ENCODE results near the gene ST6GALNAC4.

Gene ST6GALNAC4

DNA sequence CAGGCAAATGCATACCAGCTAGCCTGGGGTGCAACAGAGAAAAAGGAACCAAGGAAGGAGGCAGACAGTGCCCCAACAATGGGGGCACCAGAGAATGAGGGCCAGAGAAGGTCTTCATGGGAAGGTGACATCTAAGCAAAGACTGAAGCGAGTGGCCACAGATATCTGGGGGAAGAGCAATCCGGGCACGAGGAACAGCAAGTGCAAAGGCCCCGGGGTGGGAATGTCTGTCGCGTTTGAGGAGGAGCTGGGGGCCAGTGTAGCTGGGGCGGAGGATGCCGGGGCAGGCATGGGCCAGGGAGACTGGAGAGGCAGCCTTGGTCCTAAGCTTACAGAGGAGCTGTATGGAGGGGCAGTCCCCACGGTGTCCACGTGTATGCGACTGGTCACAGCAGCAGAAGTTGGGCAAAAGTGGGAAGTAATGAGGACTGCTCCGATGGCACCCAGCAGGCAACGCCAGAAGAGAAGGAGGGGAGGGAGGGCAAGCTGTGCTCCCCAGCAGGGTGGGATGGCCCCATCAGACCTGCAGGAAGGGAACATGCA is 44.8 kb upstream of the ST6GALNAC4 start:
- H3K4me3 ChIP-seq (ENCODE audit: low read depth, low read length) = no peak overlapping the region
- TF ChIP-seq, protein P1, sequence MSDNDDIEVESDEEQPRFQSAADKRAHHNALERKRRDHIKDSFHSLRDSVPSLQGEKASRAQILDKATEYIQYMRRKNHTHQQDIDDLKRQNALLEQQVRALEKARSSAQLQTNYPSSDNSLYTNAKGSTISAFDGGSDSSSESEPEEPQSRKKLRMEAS (IDR thresholded peaks at IDR 0.05; ENCODE audit: low read depth, low read length) = no peak
- TF ChIP-seq MYC (IDR thresholded peaks at IDR 0.05; ENCODE audit: low read depth, low read length) = no peak
- TF ChIP-seq POLR2A (IDR thresholded peaks at IDR 0.05; ENCODE audit: extremely low read depth, insufficient read length) = no peak
- TF ChIP-seq, protein P2, sequence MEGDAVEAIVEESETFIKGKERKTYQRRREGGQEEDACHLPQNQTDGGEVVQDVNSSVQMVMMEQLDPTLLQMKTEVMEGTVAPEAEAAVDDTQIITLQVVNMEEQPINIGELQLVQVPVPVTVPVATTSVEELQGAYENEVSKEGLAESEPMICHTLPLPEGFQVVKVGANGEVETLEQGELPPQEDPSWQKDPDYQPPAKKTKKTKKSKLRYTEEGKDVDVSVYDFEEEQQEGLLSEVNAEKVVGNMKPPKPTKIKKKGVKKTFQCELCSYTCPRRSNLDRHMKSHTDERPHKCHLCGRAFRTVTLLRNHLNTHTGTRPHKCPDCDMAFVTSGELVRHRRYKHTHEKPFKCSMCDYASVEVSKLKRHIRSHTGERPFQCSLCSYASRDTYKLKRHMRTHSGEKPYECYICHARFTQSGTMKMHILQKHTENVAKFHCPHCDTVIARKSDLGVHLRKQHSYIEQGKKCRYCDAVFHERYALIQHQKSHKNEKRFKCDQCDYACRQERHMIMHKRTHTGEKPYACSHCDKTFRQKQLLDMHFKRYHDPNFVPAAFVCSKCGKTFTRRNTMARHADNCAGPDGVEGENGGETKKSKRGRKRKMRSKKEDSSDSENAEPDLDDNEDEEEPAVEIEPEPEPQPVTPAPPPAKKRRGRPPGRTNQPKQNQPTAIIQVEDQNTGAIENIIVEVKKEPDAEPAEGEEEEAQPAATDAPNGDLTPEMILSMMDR (IDR thresholded peaks at IDR 0.05; ENCODE audit: low read depth, low read length) = no peak
- DNase-seq (ENCODE audit: low read depth) = no peak

DNA sequence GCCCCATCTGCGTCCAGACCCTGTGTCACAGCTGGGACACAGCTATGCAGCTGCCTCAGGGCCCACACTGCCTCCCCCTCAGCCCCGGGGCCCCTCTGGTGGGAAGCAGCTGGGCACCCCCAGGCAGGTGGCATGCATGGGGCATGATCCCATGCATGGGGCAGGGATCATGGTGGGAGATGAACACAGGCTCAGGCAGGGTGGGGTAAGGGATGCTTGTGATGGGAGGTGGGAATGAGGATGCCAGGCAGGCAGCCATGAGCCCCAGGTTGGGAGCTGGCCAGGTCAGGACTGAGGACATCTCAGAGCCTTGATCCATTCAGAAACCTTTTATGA is 44.3 kb upstream of the ST6GALNAC4 start:
- TF ChIP-seq, protein P1 (IDR thresholded peaks at IDR 0.05; ENCODE audit: low read depth, low read length) = no peak
- TF ChIP-seq, protein P2 (IDR thresholded peaks at IDR 0.05; ENCODE audit: low read depth, low read length) = no peak
- TF ChIP-seq MYC (IDR thresholded peaks at IDR 0.05; ENCODE audit: low read depth, low read length) = no peak
- no peak for TF ChIP-seq POLR2A (IDR thresholded peaks at IDR 0.05; ENCODE audit: extremely low read depth, insufficient read length)
- DNase-seq (ENCODE audit: low read depth) = no peak
- H3K4me3 ChIP-seq (ENCODE audit: low read depth, low read length) = no peak overlapping the region

DNA sequence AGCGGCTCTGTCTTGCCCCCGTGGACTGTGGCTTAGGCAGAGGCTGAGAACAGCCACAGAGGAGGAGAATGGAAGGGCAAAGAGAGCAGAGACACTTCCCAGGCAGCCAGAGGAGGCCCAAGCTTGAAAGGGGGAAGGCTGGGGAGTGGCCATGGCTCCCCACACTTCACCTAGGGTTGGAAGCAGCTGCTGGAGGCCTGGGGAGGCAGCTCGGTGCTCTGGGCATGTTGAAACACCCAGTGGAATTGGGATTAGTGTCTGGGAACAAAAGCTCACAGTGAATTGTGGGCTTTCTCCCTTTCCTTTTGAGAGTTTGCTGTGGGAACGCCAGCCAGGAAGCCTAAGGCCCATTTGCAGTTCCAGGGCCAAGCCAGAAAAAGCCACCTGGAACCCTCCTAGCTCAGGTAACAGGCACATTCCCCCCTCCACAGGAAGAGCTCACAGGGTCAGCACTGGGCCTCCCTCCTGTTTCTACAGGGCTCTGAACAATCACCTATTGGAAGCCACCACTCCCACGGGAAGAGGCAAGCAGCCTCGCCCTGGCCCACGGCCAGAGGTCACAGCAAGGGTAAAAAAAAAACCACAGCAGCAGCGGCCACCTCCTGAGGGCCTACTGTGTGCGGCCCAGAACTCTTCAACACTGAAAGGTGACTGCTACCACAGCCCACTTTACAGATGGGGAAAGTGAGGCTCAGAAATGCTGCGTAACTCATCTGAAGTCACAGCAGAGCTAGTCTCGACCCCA is 43.7 kb upstream of the ST6GALNAC4 start:
- TF ChIP-seq POLR2A (IDR thresholded peaks at IDR 0.05; ENCODE audit: extremely low read depth, insufficient read length) (no peak), MYC (IDR thresholded peaks at IDR 0.05; ENCODE audit: low read depth, low read length) (no peak)
- TF ChIP-seq, protein P2 (IDR thresholded peaks at IDR 0.05; ENCODE audit: low read depth, low read length) = no peak
- no peak for DNase-seq (ENCODE audit: low read depth)
- no peak overlapping the region for H3K4me3 ChIP-seq (ENCODE audit: low read depth, low read length)

DNA sequence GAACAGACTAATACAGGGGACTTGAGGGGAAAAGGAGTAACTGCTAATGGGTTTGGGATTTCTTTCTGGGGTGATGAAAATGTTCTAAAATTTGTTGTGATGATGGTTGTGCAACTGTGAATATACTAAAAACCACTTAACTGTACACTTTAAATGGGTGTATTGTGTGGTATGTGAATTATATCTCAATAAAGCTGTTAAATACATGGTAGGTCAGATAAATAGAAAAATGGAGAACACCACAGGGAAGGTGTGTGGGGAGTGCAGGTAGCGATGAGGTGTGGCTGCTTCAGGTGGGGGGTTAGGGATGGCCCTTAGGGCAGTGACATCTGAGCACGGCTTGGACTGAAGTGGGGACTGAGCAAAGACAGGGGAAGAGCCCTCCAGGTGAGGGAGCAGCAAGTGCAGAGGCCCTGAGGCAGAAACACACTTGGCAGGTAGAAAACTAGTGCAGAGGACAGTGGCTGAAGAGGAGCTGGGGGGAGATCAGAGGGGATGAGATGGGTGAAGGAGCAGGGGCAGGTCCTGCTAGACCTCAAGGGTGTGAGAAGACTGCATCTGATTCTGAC is 43.1 kb upstream of the ST6GALNAC4 start:
- TF ChIP-seq, protein P2 (IDR thresholded peaks at IDR 0.05; ENCODE audit: low read depth, low read length) = no peak
- TF ChIP-seq POLR2A (IDR thresholded peaks at IDR 0.05; ENCODE audit: extremely low read depth, insufficient read length) (no peak), MYC (IDR thresholded peaks at IDR 0.05; ENCODE audit: low read depth, low read length) (no peak)
- TF ChIP-seq, protein P1 (IDR thresholded peaks at IDR 0.05; ENCODE audit: low read depth, low read length) = no peak
- no peak overlapping the region for H3K4me3 ChIP-seq (ENCODE audit: low read depth, low read length)
- DNase-seq (ENCODE audit: low read depth) = no peak

DNA sequence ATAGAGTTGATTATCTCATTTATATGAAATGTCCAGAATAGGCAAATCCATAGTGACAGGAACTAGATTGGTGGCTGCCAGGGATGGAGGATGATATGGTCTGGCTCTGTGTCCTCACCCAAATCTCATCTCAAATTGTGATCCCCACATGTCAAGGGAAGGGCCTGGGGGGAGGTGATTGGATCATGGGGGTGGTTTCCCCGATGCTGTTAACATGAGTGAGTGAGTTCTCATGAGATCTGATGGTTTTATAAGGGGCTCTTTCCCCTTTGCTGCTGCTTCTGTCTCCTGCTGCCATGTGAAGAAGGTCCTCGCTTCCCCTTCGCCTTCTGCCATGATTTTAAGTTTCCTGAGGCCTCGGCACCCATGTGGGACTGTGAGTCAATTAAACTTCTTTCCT is 42.6 kb upstream of the ST6GALNAC4 start:
- H3K4me3 ChIP-seq (ENCODE audit: low read depth, low read length) = no peak overlapping the region
- no peak for DNase-seq (ENCODE audit: low read depth)
- TF ChIP-seq, protein P1 (IDR thresholded peaks at IDR 0.05; ENCODE audit: low read depth, low read length) = no peak
- TF ChIP-seq MYC (IDR thresholded peaks at IDR 0.05; ENCODE audit: low read depth, low read length) (no peak), POLR2A (IDR thresholded peaks at IDR 0.05; ENCODE audit: extremely low read depth, insufficient read length) (no peak)
- TF ChIP-seq, protein P2 (IDR thresholded peaks at IDR 0.05; ENCODE audit: low read depth, low read length) = no peak

Data from NB4 (cell line).